Measurements from ENCODE around the gene TRIAP1. TPM values are rescaled to one million over a fixed set of nuclear protein-coding genes. Genes with fewer than 3 reads are reported as not detected.
A peak's percentile ranks its signal among the peaks of the same experiment; 100 is the strongest.

TRIAP1 gene
- 10 to 100 TPM; 15.7 to 21.9 TPM for total RNA-seq

- H3K36me3 ChIP-seq = no peaks in the 10 kb centered on the region
- peak within 1 kb of the TSS; percentile 82 to 89 for H3K27ac ChIP-seq
- TF ChIP-seq, protein P1, sequence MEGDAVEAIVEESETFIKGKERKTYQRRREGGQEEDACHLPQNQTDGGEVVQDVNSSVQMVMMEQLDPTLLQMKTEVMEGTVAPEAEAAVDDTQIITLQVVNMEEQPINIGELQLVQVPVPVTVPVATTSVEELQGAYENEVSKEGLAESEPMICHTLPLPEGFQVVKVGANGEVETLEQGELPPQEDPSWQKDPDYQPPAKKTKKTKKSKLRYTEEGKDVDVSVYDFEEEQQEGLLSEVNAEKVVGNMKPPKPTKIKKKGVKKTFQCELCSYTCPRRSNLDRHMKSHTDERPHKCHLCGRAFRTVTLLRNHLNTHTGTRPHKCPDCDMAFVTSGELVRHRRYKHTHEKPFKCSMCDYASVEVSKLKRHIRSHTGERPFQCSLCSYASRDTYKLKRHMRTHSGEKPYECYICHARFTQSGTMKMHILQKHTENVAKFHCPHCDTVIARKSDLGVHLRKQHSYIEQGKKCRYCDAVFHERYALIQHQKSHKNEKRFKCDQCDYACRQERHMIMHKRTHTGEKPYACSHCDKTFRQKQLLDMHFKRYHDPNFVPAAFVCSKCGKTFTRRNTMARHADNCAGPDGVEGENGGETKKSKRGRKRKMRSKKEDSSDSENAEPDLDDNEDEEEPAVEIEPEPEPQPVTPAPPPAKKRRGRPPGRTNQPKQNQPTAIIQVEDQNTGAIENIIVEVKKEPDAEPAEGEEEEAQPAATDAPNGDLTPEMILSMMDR (IDR thresholded peaks at IDR 0.05) = peak in 2 of 4 experiments; percentile 31 to 43
- TF ChIP-seq POLR2A (IDR thresholded peaks at IDR 0.05) (peak; percentile 58), POLR2AphosphoS5 (IDR thresholded peaks at IDR 0.05) (peak; percentile 99)
- peaks cover 6% of the 10 kb centered on the region for H3K4me1 ChIP-seq (replicated peaks)
- peak; percentile 81 for DNase-seq (ENCODE audit: low spot score)
- peak within 1 kb of the TSS; percentile 76 to 81 for H3K4me3 ChIP-seq
- no peaks in the 10 kb centered on the region for H3K27me3 ChIP-seq (replicated peaks; ENCODE audit: insufficient read depth)
- intact Hi-C loops (cut with DNase I) = loop anchor here (10.0 kb wide), 1 partner anchor 199 kb away; the partner anchor contains the start of gene CABP1
- H3K9me3 ChIP-seq = no peaks in the 10 kb centered on the region
- 0% methylated on average over 57 of the region's 73 CpGs for WGBS
Observed at GRCh38 chr12:120445911-120446843, at the start of gene TRIAP1, which contains the start of gene GATC. TRIAP1 (minus strand) TSS chr12:120446384; CDS start chr12:120446372, 12 bp downstream. GATC (plus strand) TSS chr12:120446444; CDS start chr12:120446481, 37 bp downstream.

GRCh38 chr12:120495186-120495730 is 49.1 kb upstream of the TRIAP1 start:
- TF ChIP-seq POLR2A (IDR thresholded peaks at IDR 0.05) (no peak), POLR2AphosphoS5 (IDR thresholded peaks at IDR 0.05) (no peak)
- TF ChIP-seq, protein P1 (IDR thresholded peaks at IDR 0.05) = no peak
- Histone ChIP-seq H3K4me1 (replicated peaks) (no peaks in the 10 kb centered on the region), H3K27me3 (replicated peaks; ENCODE audit: insufficient read depth) (no peaks in the 10 kb centered on the region), H3K27ac (peak overlapping the region; percentile 37 to 91), H3K9me3 (no peaks in the 10 kb centered on the region), H3K36me3 (no peaks in the 10 kb centered on the region), H3K4me3 (peak overlapping the region; percentile 75 to 84)
- intact Hi-C loops (cut with DNase I) = loop anchor here (10.0 kb wide), 1 partner anchor 70 kb away; no protein-coding TSS in a partner anchor
- no peak for DNase-seq (ENCODE audit: low spot score)
- WGBS = 16% methylated on average over 17 of the region's 17 CpGs

DNA sequence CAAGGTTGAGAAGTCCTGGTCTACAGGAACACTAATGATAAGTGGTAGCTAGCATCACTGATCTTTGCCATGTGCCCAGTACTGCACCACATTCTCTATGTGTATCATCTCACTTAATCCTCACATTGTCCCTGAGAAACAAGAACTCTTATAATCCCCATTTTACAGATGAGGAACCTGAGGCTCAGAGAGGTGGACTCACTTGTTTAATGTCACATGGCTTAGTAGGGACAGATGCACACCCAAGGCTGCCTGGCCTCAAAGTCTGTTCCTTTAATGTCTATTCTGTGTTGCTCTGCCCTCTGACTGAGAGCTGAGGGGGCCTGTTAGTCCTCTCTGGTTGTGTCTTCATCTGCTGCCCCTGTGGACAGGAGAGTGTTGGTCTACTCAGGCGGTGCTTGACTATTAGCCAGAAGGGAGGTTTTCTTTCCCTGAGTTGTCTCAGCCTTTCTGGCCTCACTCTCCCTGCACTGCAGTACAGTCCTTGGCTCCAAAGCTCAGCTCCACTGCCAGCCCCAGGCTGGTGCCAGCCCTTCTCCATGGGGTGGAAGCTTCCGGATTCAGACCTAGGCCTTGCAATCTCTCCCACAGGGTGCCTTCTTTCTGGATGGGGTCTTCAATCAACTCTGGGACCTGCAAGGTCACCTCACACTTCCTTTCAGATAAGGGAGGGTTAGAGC is 44.8 kb upstream of the TRIAP1 start:
- TF ChIP-seq POLR2AphosphoS5 (IDR thresholded peaks at IDR 0.05) (no peak), POLR2A (IDR thresholded peaks at IDR 0.05) (no peak)
- TF ChIP-seq, protein P1 (IDR thresholded peaks at IDR 0.05) = no peak
- Histone ChIP-seq H3K27ac (no peak overlapping the region), H3K27me3 (replicated peaks; ENCODE audit: insufficient read depth) (no peaks in the 10 kb centered on the region)

DNA sequence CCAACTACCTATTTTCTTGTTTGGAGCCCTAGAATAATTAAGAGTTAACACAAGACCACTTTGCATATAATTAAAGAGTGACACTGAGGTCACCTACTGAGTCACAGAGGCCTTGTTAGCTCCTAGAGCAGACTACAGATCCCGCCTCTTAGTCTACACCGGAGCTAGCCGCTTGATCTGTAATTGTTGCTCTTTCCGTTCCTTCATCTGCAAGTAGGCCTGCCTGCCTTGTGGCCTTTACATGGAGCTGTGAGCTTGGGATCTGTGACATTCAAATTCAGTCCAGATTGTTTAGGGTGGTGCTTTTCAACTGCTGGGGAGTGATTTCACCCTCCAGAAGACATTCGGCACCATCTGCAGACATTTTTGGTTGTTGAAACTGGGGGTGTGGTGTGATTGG is 44.1 kb upstream of the TRIAP1 start:
- Histone ChIP-seq H3K9me3 (no peaks in the 10 kb centered on the region), H3K27ac (no peak overlapping the region), H3K36me3 (no peaks in the 10 kb centered on the region), H3K4me1 (replicated peaks) (no peaks in the 10 kb centered on the region), H3K27me3 (replicated peaks; ENCODE audit: insufficient read depth) (no peaks in the 10 kb centered on the region), H3K4me3 (no peak overlapping the region)
- DNase-seq (ENCODE audit: low spot score) = no peak
- TF ChIP-seq, protein P1 (IDR thresholded peaks at IDR 0.05) = no peak
- no peak for TF ChIP-seq POLR2AphosphoS5 (IDR thresholded peaks at IDR 0.05)
- TF ChIP-seq POLR2A (IDR thresholded peaks at IDR 0.05) = no peak
- WGBS = 99% methylated on average over 5 of the region's 5 CpGs
- intact Hi-C loops (cut with DNase I) = loop anchor here (10.0 kb wide), 1 partner anchor 74 kb away; no protein-coding TSS in a partner anchor

More for the DNA sequence above, 44.8 kb upstream of the TRIAP1 start:
- Histone ChIP-seq H3K36me3 (no peaks in the 10 kb centered on the region), H3K4me1 (replicated peaks) (no peaks in the 10 kb centered on the region), H3K9me3 (no peaks in the 10 kb centered on the region), H3K4me3 (no peak overlapping the region)
- WGBS = 86% methylated on average over 2 of the region's 2 CpGs
- intact Hi-C loops (cut with DNase I) = loop anchor here (10.0 kb wide), 1 partner anchor 74 kb away; no protein-coding TSS in a partner anchor
- no peak for DNase-seq (ENCODE audit: low spot score)
